ENCODE results near the gene CCL5.
"Not testable (repeated sequence)": the region's sequence is repeated elsewhere in the genome, so short reads cannot be mapped to it uniquely, and the experiment has no call there.

CCL5 gene

GRCh38 chr17:35898283-35899070, 18.3 kb upstream of the CCL5 start:
- peak; percentile 19 for DNase-seq

GRCh38 chr17:35897772-35898171, 17.6 kb upstream of the CCL5 start:
- DNase-seq = not testable (repeated sequence)

GRCh38 chr17:35895636-35896587, 15.8 kb upstream of the CCL5 start:
- DNase-seq = peak; percentile 50

- DNase-seq = no peak
Measured at GRCh38 chr17:35894206-35894605, 14.0 kb upstream of the CCL5 start.

GRCh38 chr17:35893751-35894150, 13.6 kb upstream of the CCL5 start:
- DNase-seq = no peak

- peak; percentile 45 for DNase-seq
Measured at GRCh38 chr17:35892091-35893035, 12.2 kb upstream of the CCL5 start.

GRCh38 chr17:35891269-35891668, 11.1 kb upstream of the CCL5 start:
- DNase-seq = no peak

GRCh38 chr17:35890774-35891155, 10.6 kb upstream of the CCL5 start:
- DNase-seq = peak; percentile 61

- no peak for DNase-seq
Measured at GRCh38 chr17:35889818-35890773, 9.9 kb upstream of the CCL5 start.

GRCh38 chr17:35889241-35889640, 9.1 kb upstream of the CCL5 start:
- no peak for DNase-seq

- DNase-seq = no peak
Measured at GRCh38 chr17:35878361-35878760, 1.8 kb downstream of the CCL5 start.

- no peak for DNase-seq
Measured at GRCh38 chr17:35877345-35878029, 2.7 kb downstream of the CCL5 start.

- no peak for DNase-seq
Measured at GRCh38 chr17:35876534-35876933, 3.6 kb downstream of the CCL5 start.

- DNase-seq = no peak
Measured at GRCh38 chr17:35875800-35876139, 4.4 kb downstream of the CCL5 start.

- DNase-seq = no peak
Measured at GRCh38 chr17:35875072-35875799, 4.9 kb downstream of the CCL5 start.

- no peak for DNase-seq
Measured at GRCh38 chr17:35872196-35872980, 7.8 kb downstream of the CCL5 start.

GRCh38 chr17:35870906-35871819, 9.0 kb downstream of the CCL5 start:
- DNase-seq = peak; percentile 20

GRCh38 chr17:35868737-35869136, 11.4 kb downstream of the CCL5 start, which contains the start of gene HEATR9:
Gene HEATR9, minus strand, starts transcription at chr17:35868891. Its CDS starts 149 bp downstream, at chr17:35868742.
- no peak for DNase-seq
